Activated T-cell treated with anti-CD3 and anti-CD28 coated beads, Interleukin-2, amount 50 U/mL, for 24 hours (primary cell): ENCODE results near the gene ENTPD1.
"Not testable (repeated sequence)": the region's sequence is repeated elsewhere in the genome, so short reads cannot be mapped to it uniquely, and the experiment has no call there.

ENCODE experiments used
- DNase-seq: peaks from one replicate; pipeline ENCODE4 v3.0.0-alpha.2; 2020
- H3K27ac Mint-ChIP-seq: 2 replicates; pipeline ENCODE4 v1.8.0; 2020; ENCODE audit warnings: mild to moderate bottlenecking, mixed read lengths
- H3K27me3 Mint-ChIP-seq: 2 replicates; pipeline ENCODE4 v1.8.0; 2020; ENCODE audit warnings: mixed read lengths
- H3K36me3 Mint-ChIP-seq: 2 replicates; pipeline ENCODE4 v1.8.0; 2020; ENCODE audit warnings: low read depth, mixed read lengths
- H3K4me1 Mint-ChIP-seq: 2 replicates; pipeline ENCODE4 v1.8.0; 2020; ENCODE audit warnings: low read depth, mixed read lengths
- H3K4me3 Mint-ChIP-seq: 2 replicates; pipeline ENCODE4 v1.8.0; 2020; ENCODE audit warnings: mild to moderate bottlenecking, moderate library complexity, mixed read lengths
- H3K9me3 Mint-ChIP-seq: 2 replicates; pipeline ENCODE4 v1.8.0; 2020; ENCODE audit warnings: mixed read lengths

The ENTPD1 gene

GRCh38 chr10:95742485-95742884 lies 13.5 kb upstream of the ENTPD1 start:
- Mint-ChIP-seq H3K4me3 (no peak overlapping the region), H3K4me1 (no peaks in the 10 kb centered on the region)

GRCh38 chr10:95742962-95743535 lies 12.9 kb upstream of the ENTPD1 start:
- Mint-ChIP-seq H3K36me3 (no peaks in the 10 kb centered on the region), H3K27ac (no peak overlapping the region), H3K27me3 (peaks cover 14% of the 10 kb centered on the region), H3K4me1 (no peaks in the 10 kb centered on the region), H3K9me3 (no peaks in the 10 kb centered on the region), H3K4me3 (no peak overlapping the region)
- DNase-seq: no peak

More at GRCh38 chr10:95742485-95742884, 13.5 kb upstream of the ENTPD1 start:
- no peaks in the 10 kb centered on the region for H3K36me3 Mint-ChIP-seq
- no peak for DNase-seq
- no peaks in the 10 kb centered on the region for H3K9me3 Mint-ChIP-seq
- no peak overlapping the region for H3K27ac Mint-ChIP-seq
- H3K27me3 Mint-ChIP-seq: peaks cover 17% of the 10 kb centered on the region

GRCh38 chr10:95745501-95745900 lies 10.5 kb upstream of the ENTPD1 start:
- Mint-ChIP-seq H3K4me1 (no peaks in the 10 kb centered on the region), H3K27me3 (peaks cover 9% of the 10 kb centered on the region), H3K27ac (no peak overlapping the region), H3K9me3 (no peaks in the 10 kb centered on the region), H3K4me3 (no peak overlapping the region), H3K36me3 (no peaks in the 10 kb centered on the region)
- DNase-seq: no peak

GRCh38 chr10:95748349-95748748 lies 7.6 kb upstream of the ENTPD1 start:
- no peaks in the 10 kb centered on the region for H3K4me1 Mint-ChIP-seq
- no peak overlapping the region for H3K27ac Mint-ChIP-seq
- no peaks in the 10 kb centered on the region for H3K36me3 Mint-ChIP-seq
- no peak overlapping the region for H3K4me3 Mint-ChIP-seq
- DNase-seq: no peak
- peaks cover 17% of the 10 kb centered on the region for H3K27me3 Mint-ChIP-seq
- H3K9me3 Mint-ChIP-seq: no peaks in the 10 kb centered on the region

- peaks cover 31% of the 10 kb centered on the region for H3K27me3 Mint-ChIP-seq
- DNase-seq: no peak
- no peaks in the 10 kb centered on the region for H3K36me3 Mint-ChIP-seq
- peak overlapping the region; percentile 65 for H3K4me3 Mint-ChIP-seq
- H3K27ac Mint-ChIP-seq: no peak overlapping the region
- H3K9me3 Mint-ChIP-seq: no peaks in the 10 kb centered on the region
- peaks cover 27% of the 10 kb centered on the region for H3K4me1 Mint-ChIP-seq
Measured at GRCh38 chr10:95755511-95756004, 405 bp upstream of the ENTPD1 start.

- Mint-ChIP-seq H3K4me1 (peaks cover 31% of the 10 kb centered on the region), H3K36me3 (no peaks in the 10 kb centered on the region), H3K4me3 (peak overlapping the region; percentile 65), H3K27me3 (peaks cover 23% of the 10 kb centered on the region), H3K27ac (no peak overlapping the region), H3K9me3 (no peaks in the 10 kb centered on the region)
- DNase-seq: no peak
Measured at GRCh38 chr10:95756809-95757684, 1.1 kb downstream of the ENTPD1 start.

- no peaks in the 10 kb centered on the region for H3K36me3 Mint-ChIP-seq
- no peak for DNase-seq
- no peak overlapping the region for H3K4me3 Mint-ChIP-seq
- H3K27ac Mint-ChIP-seq: peak overlapping the region; percentile 51
- no peaks in the 10 kb centered on the region for H3K9me3 Mint-ChIP-seq
- peaks cover 35% of the 10 kb centered on the region for H3K4me1 Mint-ChIP-seq
- peaks cover 23% of the 10 kb centered on the region for H3K27me3 Mint-ChIP-seq
Measured at GRCh38 chr10:95758351-95759025, 2.5 kb downstream of the ENTPD1 start.

- Mint-ChIP-seq H3K27ac (peak overlapping the region; percentile 20), H3K4me1 (peaks cover 34% of the 10 kb centered on the region), H3K9me3 (no peaks in the 10 kb centered on the region), H3K4me3 (no peak overlapping the region), H3K27me3 (peaks cover 21% of the 10 kb centered on the region), H3K36me3 (no peaks in the 10 kb centered on the region)
- no peak for DNase-seq
Measured at GRCh38 chr10:95759233-95759826, 3.4 kb downstream of the ENTPD1 start.

- peaks cover 4% of the 10 kb centered on the region for H3K27me3 Mint-ChIP-seq
- DNase-seq: no peak
- H3K36me3 Mint-ChIP-seq: no peaks in the 10 kb centered on the region
- H3K27ac Mint-ChIP-seq: no peak overlapping the region
- H3K4me1 Mint-ChIP-seq: peaks cover 18% of the 10 kb centered on the region
- no peaks in the 10 kb centered on the region for H3K9me3 Mint-ChIP-seq
- no peak overlapping the region for H3K4me3 Mint-ChIP-seq
Measured at GRCh38 chr10:95761939-95762492, 6.1 kb downstream of the ENTPD1 start.

- no peak overlapping the region for H3K27ac Mint-ChIP-seq
Measured at GRCh38 chr10:95767884-95768556, 12.1 kb downstream of the ENTPD1 start.

GRCh38 chr10:95770084-95770720 lies 14.2 kb downstream of the ENTPD1 start:
- no peaks in the 10 kb centered on the region for H3K9me3 Mint-ChIP-seq
- no peak for DNase-seq
- peaks cover under 1% of the 10 kb centered on the region for H3K27me3 Mint-ChIP-seq
- H3K4me3 Mint-ChIP-seq: no peak overlapping the region
- no peaks in the 10 kb centered on the region for H3K4me1 Mint-ChIP-seq
- H3K27ac Mint-ChIP-seq: no peak overlapping the region
- H3K36me3 Mint-ChIP-seq: no peaks in the 10 kb centered on the region

More at GRCh38 chr10:95767884-95768556, 12.1 kb downstream of the ENTPD1 start:
- H3K9me3 Mint-ChIP-seq: no peaks in the 10 kb centered on the region
- no peaks in the 10 kb centered on the region for H3K4me1 Mint-ChIP-seq
- no peaks in the 10 kb centered on the region for H3K27me3 Mint-ChIP-seq
- H3K36me3 Mint-ChIP-seq: no peaks in the 10 kb centered on the region
- DNase-seq: no peak
- no peak overlapping the region for H3K4me3 Mint-ChIP-seq

GRCh38 chr10:95773454-95773853 lies 17.5 kb downstream of the ENTPD1 start:
- H3K36me3 Mint-ChIP-seq, H3K9me3 Mint-ChIP-seq, H3K4me1 Mint-ChIP-seq, DNase-seq, H3K27ac Mint-ChIP-seq, H3K4me3 Mint-ChIP-seq: not testable (repeated sequence)
- H3K27me3 Mint-ChIP-seq: peaks cover 15% of the 10 kb centered on the region

GRCh38 chr10:95777638-95778037 lies 21.7 kb downstream of the ENTPD1 start:
- not testable (repeated sequence) for H3K36me3 Mint-ChIP-seq, H3K4me1 Mint-ChIP-seq, H3K27ac Mint-ChIP-seq

More at GRCh38 chr10:95777638-95778037, 21.7 kb downstream of the ENTPD1 start:
- not testable (repeated sequence) for H3K9me3 Mint-ChIP-seq, DNase-seq, H3K4me3 Mint-ChIP-seq
- peaks cover 30% of the 10 kb centered on the region for H3K27me3 Mint-ChIP-seq
